NT2/D1 (cell line): ENCODE measurements around the gene PSMF1.

ENCODE experiments used
- YY1 ChIP-seq: IDR thresholded peaks from 2 replicates; pipeline ENCODE4 v1.6.1; 2011; ENCODE audit not compliant: insufficient read length, insufficient read depth
- ZNF274 ChIP-seq: IDR thresholded peaks from 2 replicates; pipeline ENCODE4 v1.6.1; 2011; ENCODE audit warnings: mild to moderate bottlenecking, low read depth, low read length

GRCh38 chr20:1173698-1174097 is 55.3 kb downstream of the PSMF1 start:
- TF ChIP-seq ZNF274 (no peak), YY1 (no peak)
